ENCODE measurements around the gene ACBD6.
"Not testable (repeated sequence)": the region's sequence is repeated elsewhere in the genome, so short reads cannot be mapped to it uniquely, and the experiment has no call there.

The ACBD6 gene, protein sequence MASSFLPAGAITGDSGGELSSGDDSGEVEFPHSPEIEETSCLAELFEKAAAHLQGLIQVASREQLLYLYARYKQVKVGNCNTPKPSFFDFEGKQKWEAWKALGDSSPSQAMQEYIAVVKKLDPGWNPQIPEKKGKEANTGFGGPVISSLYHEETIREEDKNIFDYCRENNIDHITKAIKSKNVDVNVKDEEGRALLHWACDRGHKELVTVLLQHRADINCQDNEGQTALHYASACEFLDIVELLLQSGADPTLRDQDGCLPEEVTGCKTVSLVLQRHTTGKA

DNA sequence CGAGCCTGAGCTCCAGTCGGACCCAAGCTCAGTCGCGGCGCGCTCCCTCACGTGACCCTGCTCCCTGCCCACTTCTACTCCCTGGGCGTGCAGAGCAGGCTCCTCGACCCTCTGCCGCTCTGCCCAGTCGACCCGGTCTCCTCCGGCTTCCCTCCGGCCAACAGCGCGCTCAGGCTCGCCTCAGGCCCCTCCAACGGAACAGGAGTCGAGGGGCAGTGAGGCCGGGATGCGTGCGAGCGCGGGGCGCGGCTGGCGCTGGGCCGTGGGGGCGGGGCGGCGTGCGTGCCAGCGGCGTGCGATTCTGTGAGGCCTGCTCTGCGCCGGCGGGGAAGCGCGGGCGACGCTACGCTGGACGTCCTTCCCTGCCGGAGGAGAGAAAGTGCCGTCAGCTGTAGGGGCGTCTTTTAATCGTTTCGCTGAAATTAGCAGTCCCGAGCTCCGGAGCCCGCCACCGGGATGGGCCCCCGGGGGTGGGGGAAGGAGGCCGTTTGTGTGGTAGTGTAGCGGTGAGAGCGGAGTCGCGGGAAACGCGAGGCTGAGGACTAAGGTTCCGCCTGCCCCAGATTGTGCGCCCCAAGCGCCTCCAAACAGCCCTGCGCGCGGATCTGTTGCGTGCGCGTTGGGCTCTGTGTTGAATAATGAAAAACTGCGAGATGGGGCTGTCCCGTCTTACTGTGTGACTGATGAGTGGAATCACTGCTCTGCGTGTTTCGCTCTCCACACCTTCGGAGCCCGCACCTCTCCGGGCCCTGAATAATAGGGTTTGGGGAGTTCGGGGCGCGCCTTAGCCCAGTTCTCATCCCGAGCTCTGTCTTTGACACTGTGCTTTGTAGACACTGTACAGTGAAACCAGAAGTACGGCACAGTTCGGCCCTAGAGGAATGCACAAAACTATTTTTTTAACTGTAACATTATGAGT lies at the start of gene ACBD6:
ACBD6 (minus strand) TSS at position 217 of the 919 bp plus-strand sequence. CDS start 311 bp downstream, outside the sequence.
- Histone ChIP-seq H3K9ac (ENCODE audit: low read depth, low read length) (peak within 1 kb of the TSS; percentile 83), H3K9me3 (ENCODE audit: insufficient read depth, low read depth, low read length) (no peaks in the 10 kb centered on the region), H3K4me3 (ENCODE audit: low read length) (peak within 1 kb of the TSS; percentile 81), H3K36me3 (ENCODE audit: insufficient read depth, low read depth, low read length) (peaks cover 15% of the 10 kb centered on the region), H3K27me3 (ENCODE audit: insufficient read depth, low read length) (peaks cover 9% of the 10 kb centered on the region; the same call in 1 of the 2 replicates), H3K27ac (ENCODE audit: low read length) (peak within 1 kb of the TSS; percentile 22), H3K4me1 (ENCODE audit: insufficient read depth, low read length) (peaks cover 10% of the 10 kb centered on the region; the same call in 1 of the 2 replicates)

DNA sequence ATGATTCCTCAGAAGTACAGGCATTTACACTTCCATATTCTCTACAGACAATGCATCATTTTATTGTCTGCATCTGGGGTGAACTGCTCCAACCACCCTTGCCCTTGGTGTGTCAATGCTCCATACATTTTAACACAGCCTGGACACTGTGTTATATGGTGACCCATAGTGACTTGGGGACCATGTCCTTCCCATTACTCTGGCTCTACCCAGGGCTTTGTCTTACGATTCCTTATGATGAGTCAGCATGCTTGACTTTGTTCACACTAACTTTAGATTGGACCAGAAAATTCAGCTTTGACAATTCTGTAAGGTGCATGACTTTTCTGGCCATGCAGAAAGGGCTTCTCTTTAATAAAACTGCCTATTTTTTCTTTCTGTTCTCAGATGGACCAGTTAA lies 49.6 kb upstream of the ACBD6 start:
- Histone ChIP-seq H3K4me3 (ENCODE audit: low read length) (no peak overlapping the region), H3K9me3 (ENCODE audit: insufficient read depth, low read depth, low read length) (no peaks in the 10 kb centered on the region), H3K27me3 (ENCODE audit: insufficient read depth, low read length) (no peaks in the 10 kb centered on the region), H3K4me1 (ENCODE audit: insufficient read depth, low read length) (no peaks in the 10 kb centered on the region), H3K36me3 (ENCODE audit: insufficient read depth, low read depth, low read length) (no peaks in the 10 kb centered on the region), H3K9ac (ENCODE audit: low read depth, low read length) (no peak overlapping the region), H3K27ac (ENCODE audit: low read length) (no peak overlapping the region)

DNA sequence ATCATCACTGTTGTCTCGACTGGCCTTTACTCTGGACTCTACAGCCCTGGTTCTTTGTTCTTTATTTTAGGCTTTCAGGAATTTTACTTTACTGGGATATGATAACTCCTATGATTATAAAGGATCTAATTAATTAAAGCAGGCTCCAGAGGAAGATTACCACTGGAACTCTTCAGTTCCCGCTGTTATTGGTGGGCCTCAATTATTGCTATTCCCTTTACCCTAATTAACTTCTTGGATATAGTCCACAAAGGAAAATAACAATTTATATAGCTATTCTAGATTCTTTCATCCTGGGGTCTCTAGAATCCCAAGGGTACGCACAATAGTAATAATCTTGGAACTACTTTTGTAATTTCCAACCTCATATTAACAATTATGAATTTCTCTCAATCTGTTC lies 47.9 kb upstream of the ACBD6 start:
- Histone ChIP-seq H3K27ac (ENCODE audit: low read length) (no peak overlapping the region), H3K4me3 (ENCODE audit: low read length) (no peak overlapping the region), H3K36me3 (ENCODE audit: insufficient read depth, low read depth, low read length) (no peaks in the 10 kb centered on the region), H3K4me1 (ENCODE audit: insufficient read depth, low read length) (no peaks in the 10 kb centered on the region), H3K9me3 (ENCODE audit: insufficient read depth, low read depth, low read length) (no peaks in the 10 kb centered on the region), H3K9ac (ENCODE audit: low read depth, low read length) (no peak overlapping the region), H3K27me3 (ENCODE audit: insufficient read depth, low read length) (no peaks in the 10 kb centered on the region)

DNA sequence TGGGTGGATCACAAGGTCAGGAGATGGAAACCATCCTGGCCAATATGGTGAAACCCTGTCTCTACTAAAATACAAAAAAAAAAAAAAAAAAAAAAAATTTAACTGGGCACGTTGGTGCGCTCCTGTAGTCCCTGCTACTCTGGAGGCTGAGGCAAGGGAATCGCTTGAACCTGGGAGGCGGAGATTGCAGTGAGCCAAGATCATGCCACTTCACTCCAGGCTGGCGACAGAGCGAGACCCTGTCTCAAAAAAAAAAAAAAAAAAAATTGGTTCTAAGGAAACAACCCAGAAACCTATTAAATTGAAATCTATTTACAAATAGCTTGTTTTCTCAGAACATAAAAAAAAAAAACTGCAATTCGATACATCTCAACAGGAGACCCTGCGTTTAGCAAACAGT lies 47.4 kb upstream of the ACBD6 start:
- not testable (repeated sequence) for H3K9me3 ChIP-seq (ENCODE audit: insufficient read depth, low read depth, low read length); H3K9ac ChIP-seq (ENCODE audit: low read depth, low read length); H3K4me1 ChIP-seq (ENCODE audit: insufficient read depth, low read length); H3K36me3 ChIP-seq (ENCODE audit: insufficient read depth, low read depth, low read length); H3K4me3 ChIP-seq (ENCODE audit: low read length); H3K27me3 ChIP-seq (ENCODE audit: insufficient read depth, low read length); H3K27ac ChIP-seq (ENCODE audit: low read length)

DNA sequence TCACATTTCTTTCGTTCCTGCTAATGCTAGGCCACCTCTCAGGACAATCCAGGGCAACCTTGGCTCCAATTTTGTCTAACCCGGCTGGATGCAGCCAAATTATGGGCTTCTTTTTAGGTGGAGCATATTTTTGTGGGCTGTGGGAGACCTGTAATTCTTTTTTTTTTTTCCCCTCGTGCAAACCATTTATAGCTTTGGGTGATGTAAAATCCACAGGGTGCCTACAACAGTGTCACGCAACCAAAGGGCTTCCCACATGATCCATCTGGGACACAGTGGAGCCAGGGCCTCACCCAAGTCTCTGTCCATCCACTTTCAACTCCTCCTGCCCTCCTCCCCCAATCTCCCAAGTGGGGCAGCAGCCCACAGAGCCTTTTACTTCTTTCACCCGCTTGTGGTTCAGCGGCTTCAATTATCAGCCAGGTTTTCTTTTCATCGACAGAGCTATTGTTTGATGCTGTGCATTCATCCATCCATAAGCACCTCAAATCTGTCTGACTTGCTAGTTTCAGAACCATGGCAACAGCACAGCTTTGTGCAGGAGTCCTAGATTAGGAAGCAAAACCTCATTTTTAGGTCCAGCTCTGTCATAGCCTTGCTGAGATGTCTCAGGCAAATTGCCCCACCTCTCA lies 46.4 kb upstream of the ACBD6 start:
- H3K27me3 ChIP-seq (ENCODE audit: insufficient read depth, low read length) = no peaks in the 10 kb centered on the region
- H3K9me3 ChIP-seq (ENCODE audit: insufficient read depth, low read depth, low read length) = no peaks in the 10 kb centered on the region
- no peaks in the 10 kb centered on the region for H3K4me1 ChIP-seq (ENCODE audit: insufficient read depth, low read length)
- no peak overlapping the region for H3K9ac ChIP-seq (ENCODE audit: low read depth, low read length)
- no peak overlapping the region for H3K4me3 ChIP-seq (ENCODE audit: low read length)
- no peak overlapping the region for H3K27ac ChIP-seq (ENCODE audit: low read length)
- no peaks in the 10 kb centered on the region for H3K36me3 ChIP-seq (ENCODE audit: insufficient read depth, low read depth, low read length)

DNA sequence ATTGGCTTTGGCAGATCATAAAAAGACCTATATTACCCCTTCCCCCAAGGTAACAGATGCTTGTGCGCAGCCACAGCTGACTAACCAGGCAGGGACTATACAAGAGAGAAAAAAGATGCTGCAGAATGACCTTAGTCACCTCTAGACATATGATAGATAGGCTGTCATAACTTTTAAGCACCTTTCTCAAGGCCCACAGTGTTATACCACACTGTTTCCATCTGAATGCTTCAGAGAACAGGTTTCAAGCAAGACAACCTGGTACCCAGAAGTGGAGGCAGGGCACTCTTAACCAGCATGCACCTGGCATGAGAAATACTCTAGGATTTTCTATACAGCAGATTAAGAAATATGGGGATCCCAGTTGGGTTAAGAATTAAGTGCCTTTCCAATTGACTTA lies 43.6 kb upstream of the ACBD6 start:
- peaks cover 10% of the 10 kb centered on the region for H3K4me1 ChIP-seq (ENCODE audit: insufficient read depth, low read length)
- H3K4me3 ChIP-seq (ENCODE audit: low read length) = no peak overlapping the region
- H3K27me3 ChIP-seq (ENCODE audit: insufficient read depth, low read length) = no peaks in the 10 kb centered on the region
- no peak overlapping the region for H3K27ac ChIP-seq (ENCODE audit: low read length)
- no peaks in the 10 kb centered on the region for H3K9me3 ChIP-seq (ENCODE audit: insufficient read depth, low read depth, low read length)
- no peak overlapping the region for H3K9ac ChIP-seq (ENCODE audit: low read depth, low read length)
- no peaks in the 10 kb centered on the region for H3K36me3 ChIP-seq (ENCODE audit: insufficient read depth, low read depth, low read length)

DNA sequence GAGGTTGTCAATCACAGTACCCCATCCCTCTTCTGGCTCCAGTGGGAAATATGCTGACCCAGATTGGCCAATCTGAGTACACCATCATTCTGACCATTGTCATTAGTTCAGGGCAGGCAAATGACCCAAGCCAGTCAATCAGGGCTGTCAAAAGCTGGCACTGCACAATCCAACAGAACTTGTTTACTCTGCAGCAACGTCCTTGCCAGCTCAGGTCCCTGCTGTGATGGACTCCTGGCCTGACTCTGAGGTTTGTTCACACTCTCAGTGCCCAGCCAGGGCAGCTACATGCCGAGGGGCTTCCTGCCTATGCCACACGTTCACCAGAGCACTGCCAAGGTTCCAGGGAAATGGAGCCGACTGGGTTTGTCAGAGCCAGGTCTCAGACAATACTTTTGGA lies 41.7 kb upstream of the ACBD6 start:
- Histone ChIP-seq H3K36me3 (ENCODE audit: insufficient read depth, low read depth, low read length) (no peaks in the 10 kb centered on the region), H3K27me3 (ENCODE audit: insufficient read depth, low read length) (no peaks in the 10 kb centered on the region), H3K27ac (ENCODE audit: low read length) (no peak overlapping the region), H3K9ac (ENCODE audit: low read depth, low read length) (no peak overlapping the region), H3K4me3 (ENCODE audit: low read length) (no peak overlapping the region), H3K9me3 (ENCODE audit: insufficient read depth, low read depth, low read length) (no peaks in the 10 kb centered on the region), H3K4me1 (ENCODE audit: insufficient read depth, low read length) (peaks cover 10% of the 10 kb centered on the region)

DNA sequence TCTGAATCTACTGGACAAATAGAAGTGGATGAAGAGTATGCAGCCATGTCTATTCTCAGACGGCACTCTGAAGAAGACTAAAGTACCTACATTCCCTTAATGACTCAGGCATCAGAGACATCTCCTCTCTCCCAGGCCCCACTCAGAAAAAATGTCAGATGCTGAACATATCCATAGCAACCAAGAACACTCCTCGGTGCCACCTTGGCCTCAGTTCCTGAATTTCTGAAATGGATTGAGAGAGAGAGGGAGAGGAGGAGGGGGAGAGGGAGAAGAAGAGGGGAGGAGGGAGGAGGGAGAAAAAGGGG lies 40.4 kb upstream of the ACBD6 start:
- peaks cover 10% of the 10 kb centered on the region for H3K4me1 ChIP-seq (ENCODE audit: insufficient read depth, low read length)
- no peaks in the 10 kb centered on the region for H3K9me3 ChIP-seq (ENCODE audit: insufficient read depth, low read depth, low read length)
- no peak overlapping the region for H3K9ac ChIP-seq (ENCODE audit: low read depth, low read length)
- no peaks in the 10 kb centered on the region for H3K36me3 ChIP-seq (ENCODE audit: insufficient read depth, low read depth, low read length)
- H3K27ac ChIP-seq (ENCODE audit: low read length) = no peak overlapping the region
- H3K4me3 ChIP-seq (ENCODE audit: low read length) = no peak overlapping the region
- no peaks in the 10 kb centered on the region for H3K27me3 ChIP-seq (ENCODE audit: insufficient read depth, low read length)

DNA sequence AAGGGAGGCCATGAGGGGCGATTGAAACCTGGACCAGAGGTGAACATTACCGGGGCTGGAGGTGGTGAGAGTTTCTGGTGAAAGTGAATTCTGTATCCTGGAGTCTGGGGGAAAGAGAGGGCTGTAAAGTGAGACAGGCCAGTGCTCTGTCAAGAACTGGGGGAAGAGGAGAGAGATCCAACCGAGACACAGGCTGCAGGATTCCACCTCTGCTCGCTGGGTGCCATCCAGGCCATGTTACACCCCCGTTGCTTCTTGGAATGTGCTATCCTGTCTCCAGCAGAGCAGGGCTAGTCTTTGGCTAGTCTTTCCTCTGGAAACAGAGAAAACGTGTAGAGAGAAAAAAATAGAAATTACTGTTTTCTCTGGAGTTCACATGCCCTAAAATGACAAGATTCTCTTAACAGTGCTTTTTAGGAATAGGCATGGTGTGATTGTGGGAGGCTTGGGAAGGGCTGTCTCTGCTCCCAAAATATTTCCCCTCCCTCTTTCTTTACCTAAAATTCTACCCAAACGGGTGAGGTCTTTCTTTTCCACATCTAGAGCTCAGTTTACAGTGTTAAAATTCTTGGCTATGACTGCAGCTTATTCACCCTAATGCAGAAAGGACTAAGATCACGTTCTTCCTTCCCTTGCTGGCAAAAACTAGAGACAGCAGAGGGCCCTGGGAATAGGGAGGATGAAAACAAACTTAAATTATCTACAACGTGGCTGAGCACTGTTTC lies 39.9 kb upstream of the ACBD6 start:
- no peak overlapping the region; the same call in 1 of the 2 replicates for H3K4me3 ChIP-seq (ENCODE audit: low read length)
- H3K9ac ChIP-seq (ENCODE audit: low read depth, low read length) = no peak overlapping the region
- H3K4me1 ChIP-seq (ENCODE audit: insufficient read depth, low read length) = peaks cover 10% of the 10 kb centered on the region
- no peaks in the 10 kb centered on the region for H3K36me3 ChIP-seq (ENCODE audit: insufficient read depth, low read depth, low read length)
- H3K27me3 ChIP-seq (ENCODE audit: insufficient read depth, low read length) = no peaks in the 10 kb centered on the region
- no peak overlapping the region for H3K27ac ChIP-seq (ENCODE audit: low read length)
- no peaks in the 10 kb centered on the region for H3K9me3 ChIP-seq (ENCODE audit: insufficient read depth, low read depth, low read length)

DNA sequence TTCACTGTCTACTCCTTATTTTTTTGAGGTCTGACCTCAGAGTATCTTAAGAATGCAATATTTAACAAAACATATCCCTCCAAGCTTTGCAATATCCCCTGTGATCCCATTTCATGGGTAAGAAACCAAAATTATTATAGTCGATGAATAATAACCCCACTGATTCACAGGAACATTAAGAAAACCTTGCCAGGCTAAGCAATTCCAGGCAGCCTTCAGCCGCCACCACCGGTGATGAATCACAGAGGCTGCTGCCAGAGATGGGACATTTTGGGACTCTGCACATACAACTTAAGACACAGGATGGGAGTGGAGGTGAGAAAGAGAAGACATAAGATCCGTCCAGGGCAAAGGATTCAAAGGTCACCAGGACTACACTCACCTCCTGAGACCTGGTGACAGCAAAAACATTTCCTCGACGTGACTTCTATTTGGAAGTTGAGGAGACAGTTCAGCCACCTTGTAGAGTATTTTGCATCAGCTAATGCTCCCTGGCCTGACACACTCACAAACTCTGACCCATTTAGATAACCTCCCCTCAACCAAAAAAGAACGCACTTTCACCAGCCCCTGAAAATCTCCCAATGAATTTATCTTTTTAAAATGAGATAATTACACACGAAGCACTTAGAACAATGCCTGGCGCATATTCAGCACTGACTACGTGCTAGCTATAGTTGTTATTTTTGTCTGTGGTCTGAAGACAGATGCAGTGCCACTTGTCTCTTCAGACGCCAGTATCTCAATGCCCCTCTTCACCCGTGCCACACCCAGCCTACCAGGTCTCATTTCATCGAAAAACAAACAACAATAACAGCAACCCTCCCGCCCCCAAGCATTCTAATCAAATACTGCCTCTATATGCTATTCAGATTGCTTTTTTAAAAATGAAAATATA lies 38.6 kb upstream of the ACBD6 start:
- no peak overlapping the region for H3K9ac ChIP-seq (ENCODE audit: low read depth, low read length)
- no peak overlapping the region for H3K27ac ChIP-seq (ENCODE audit: low read length)
- peaks cover 10% of the 10 kb centered on the region for H3K4me1 ChIP-seq (ENCODE audit: insufficient read depth, low read length)
- no peaks in the 10 kb centered on the region for H3K9me3 ChIP-seq (ENCODE audit: insufficient read depth, low read depth, low read length)
- H3K4me3 ChIP-seq (ENCODE audit: low read length) = no peak overlapping the region
- no peaks in the 10 kb centered on the region for H3K36me3 ChIP-seq (ENCODE audit: insufficient read depth, low read depth, low read length)
- no peaks in the 10 kb centered on the region for H3K27me3 ChIP-seq (ENCODE audit: insufficient read depth, low read length)

DNA sequence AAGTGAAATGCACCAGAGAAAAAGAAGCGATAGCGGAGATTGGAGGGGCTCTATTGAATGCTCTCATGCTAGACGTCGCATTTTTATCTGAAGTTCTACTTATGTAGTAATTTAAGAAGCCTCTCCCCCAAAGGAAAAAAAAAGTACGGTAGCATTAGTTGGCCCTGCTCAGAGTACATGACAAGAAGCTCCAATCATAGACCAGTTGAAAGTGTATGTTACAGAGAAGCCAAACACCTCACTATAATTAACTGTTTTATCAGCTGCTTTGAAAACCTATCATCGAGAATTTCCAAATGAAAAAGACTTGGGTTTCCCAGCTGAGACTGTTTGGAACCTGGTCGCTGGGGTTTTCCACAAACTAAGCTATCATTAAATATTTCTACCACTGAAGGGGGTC lies 36.8 kb upstream of the ACBD6 start:
- Histone ChIP-seq H3K4me3 (ENCODE audit: low read length) (no peak overlapping the region), H3K9ac (ENCODE audit: low read depth, low read length) (no peak overlapping the region), H3K27me3 (ENCODE audit: insufficient read depth, low read length) (no peaks in the 10 kb centered on the region), H3K4me1 (ENCODE audit: insufficient read depth, low read length) (peaks cover 10% of the 10 kb centered on the region), H3K36me3 (ENCODE audit: insufficient read depth, low read depth, low read length) (no peaks in the 10 kb centered on the region), H3K9me3 (ENCODE audit: insufficient read depth, low read depth, low read length) (no peaks in the 10 kb centered on the region), H3K27ac (ENCODE audit: low read length) (no peak overlapping the region)
